Measurements from ENCODE around the gene LRRC70. TPM values are rescaled to one million over a fixed set of nuclear protein-coding genes. Genes with fewer than 3 reads are reported as not detected.

LRRC70 gene
- total RNA-seq, 1 donor from 2014 or later, result 0.79 TPM

DNA sequence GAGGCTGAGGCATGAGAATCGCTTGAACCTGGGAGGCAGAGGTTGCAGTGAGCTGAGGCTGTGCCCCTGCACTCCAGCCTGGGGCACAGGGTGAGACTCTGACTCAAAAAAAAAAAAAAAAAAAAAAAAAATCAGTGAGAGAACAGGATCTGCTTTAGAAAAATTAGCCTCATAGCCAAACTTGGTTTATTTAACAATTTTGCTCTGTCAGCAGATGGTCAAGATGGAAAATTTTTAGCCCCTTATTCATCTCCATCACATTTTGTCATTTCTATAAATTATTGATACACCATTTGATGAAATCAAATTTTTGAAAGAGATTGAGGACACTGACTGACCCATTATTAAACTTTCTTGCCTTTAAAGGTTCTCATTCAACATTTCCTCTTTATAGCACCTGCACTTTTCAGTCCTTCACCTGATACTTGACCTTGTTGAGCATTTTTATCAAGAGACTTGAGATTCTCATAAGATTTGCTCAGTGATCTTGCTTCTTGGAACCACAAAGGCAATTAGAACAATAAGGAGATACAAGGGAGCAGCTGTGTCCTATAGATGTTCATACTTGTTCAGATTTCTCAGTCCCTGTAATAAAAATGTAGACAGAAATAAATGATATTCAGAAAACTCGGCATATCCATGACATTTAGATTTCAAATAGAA, 38.1 kb downstream of the LRRC70 start:
- H3K27me3 Mint-ChIP-seq (ENCODE audit: insufficient read depth, low read depth), result no peaks in the 10 kb centered on the region
- DNase-seq (ENCODE audit: low spot score), result no peak
- Histone ChIP-seq H4K20me1 (ENCODE audit: low read depth) (no peaks in the 10 kb centered on the region), H3K9me3 (ENCODE audit: low read depth) (no peaks in the 10 kb centered on the region), H3K4me3 (no peak overlapping the region), H3K9ac (no peak overlapping the region), H3K79me2 (ENCODE audit: low read depth) (no peaks in the 10 kb centered on the region), H3K4me2 (no peak overlapping the region), H3F3A (ENCODE audit: low read depth) (peaks cover 9% of the 10 kb centered on the region), H3K36me3 (no peaks in the 10 kb centered on the region), H2AFZ (replicated peaks) (no peak overlapping the region), H3K27ac (no peak overlapping the region), H3K27me3 (no peaks in the 10 kb centered on the region), H3K4me1 (peaks cover 9% of the 10 kb centered on the region)
- TF ChIP-seq EZH2 (IDR thresholded peaks at IDR 0.05) (no peak), EZH2phosphoT487 (IDR thresholded peaks at IDR 0.05) (no peak)
- TF ChIP-seq, protein P1, sequence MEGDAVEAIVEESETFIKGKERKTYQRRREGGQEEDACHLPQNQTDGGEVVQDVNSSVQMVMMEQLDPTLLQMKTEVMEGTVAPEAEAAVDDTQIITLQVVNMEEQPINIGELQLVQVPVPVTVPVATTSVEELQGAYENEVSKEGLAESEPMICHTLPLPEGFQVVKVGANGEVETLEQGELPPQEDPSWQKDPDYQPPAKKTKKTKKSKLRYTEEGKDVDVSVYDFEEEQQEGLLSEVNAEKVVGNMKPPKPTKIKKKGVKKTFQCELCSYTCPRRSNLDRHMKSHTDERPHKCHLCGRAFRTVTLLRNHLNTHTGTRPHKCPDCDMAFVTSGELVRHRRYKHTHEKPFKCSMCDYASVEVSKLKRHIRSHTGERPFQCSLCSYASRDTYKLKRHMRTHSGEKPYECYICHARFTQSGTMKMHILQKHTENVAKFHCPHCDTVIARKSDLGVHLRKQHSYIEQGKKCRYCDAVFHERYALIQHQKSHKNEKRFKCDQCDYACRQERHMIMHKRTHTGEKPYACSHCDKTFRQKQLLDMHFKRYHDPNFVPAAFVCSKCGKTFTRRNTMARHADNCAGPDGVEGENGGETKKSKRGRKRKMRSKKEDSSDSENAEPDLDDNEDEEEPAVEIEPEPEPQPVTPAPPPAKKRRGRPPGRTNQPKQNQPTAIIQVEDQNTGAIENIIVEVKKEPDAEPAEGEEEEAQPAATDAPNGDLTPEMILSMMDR (IDR thresholded peaks at IDR 0.05), result no peak
- H3K9me3 Mint-ChIP-seq, result peaks cover 4% of the 10 kb centered on the region
- peaks cover 10% of the 10 kb centered on the region for H3K4me1 Mint-ChIP-seq
- no peak overlapping the region for H3K27ac Mint-ChIP-seq
- peaks cover 17% of the 10 kb centered on the region for H3K36me3 Mint-ChIP-seq
- H3K4me3 Mint-ChIP-seq, result no peak overlapping the region

DNA sequence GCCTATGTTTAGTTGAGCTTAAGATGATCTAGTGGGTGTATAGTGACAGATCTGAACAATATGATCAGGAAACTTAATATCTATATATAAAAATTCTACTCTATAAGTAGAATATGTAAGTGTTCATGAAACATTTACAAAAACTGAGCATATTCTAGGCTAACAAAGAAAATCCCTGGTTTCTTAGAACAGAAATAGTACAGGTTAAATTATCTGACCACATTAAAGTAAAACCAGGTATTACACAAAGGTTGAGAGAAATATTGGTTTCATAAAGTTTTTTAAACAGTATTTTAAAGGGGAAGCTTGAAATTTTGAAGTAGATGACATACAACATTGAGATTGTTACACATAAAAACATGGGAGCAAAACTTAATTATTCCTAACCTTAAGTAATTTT, 39.3 kb downstream of the LRRC70 start:
- Histone ChIP-seq H3K79me2 (ENCODE audit: low read depth) (no peaks in the 10 kb centered on the region), H2AFZ (replicated peaks) (no peak overlapping the region), H3K9ac (no peak overlapping the region), H3K4me2 (no peak overlapping the region), H3K4me3 (no peak overlapping the region), H3K27ac (no peak overlapping the region), H3K36me3 (no peaks in the 10 kb centered on the region), H3K9me3 (ENCODE audit: low read depth) (no peaks in the 10 kb centered on the region), H3K4me1 (peaks cover 11% of the 10 kb centered on the region), H3K27me3 (no peaks in the 10 kb centered on the region), H4K20me1 (ENCODE audit: low read depth) (no peaks in the 10 kb centered on the region), H3F3A (ENCODE audit: low read depth) (peaks cover 9% of the 10 kb centered on the region)
- H3K4me1 Mint-ChIP-seq, result peaks cover 10% of the 10 kb centered on the region
- peaks cover 15% of the 10 kb centered on the region for H3K36me3 Mint-ChIP-seq
- DNase-seq (ENCODE audit: low spot score), result no peak
- TF ChIP-seq EZH2 (IDR thresholded peaks at IDR 0.05) (no peak), EZH2phosphoT487 (IDR thresholded peaks at IDR 0.05) (no peak)
- TF ChIP-seq, protein P1 (IDR thresholded peaks at IDR 0.05), result no peak
- H3K27me3 Mint-ChIP-seq (ENCODE audit: insufficient read depth, low read depth), result no peaks in the 10 kb centered on the region
- peaks cover 4% of the 10 kb centered on the region for H3K9me3 Mint-ChIP-seq
- H3K27ac Mint-ChIP-seq, result no peak overlapping the region
- no peak overlapping the region for H3K4me3 Mint-ChIP-seq

DNA sequence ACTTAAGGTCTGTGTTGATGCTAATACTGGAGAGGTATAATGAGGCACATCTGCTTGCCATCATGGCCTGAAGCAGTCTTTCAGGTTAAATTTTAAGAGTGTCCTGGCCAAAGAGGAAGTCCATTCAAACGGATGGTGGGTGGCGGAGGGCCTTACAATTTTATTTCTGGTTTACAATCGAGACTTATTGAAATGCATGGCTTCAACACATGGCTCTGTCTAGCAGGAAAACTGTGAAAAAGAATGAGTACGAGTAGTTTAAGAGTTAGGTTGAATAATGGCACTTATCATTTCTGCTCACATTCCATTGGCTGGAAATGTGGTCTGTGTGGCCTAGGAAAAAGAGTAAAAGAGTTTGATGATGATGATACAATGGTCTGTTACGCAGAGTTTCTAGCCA, 42.1 kb downstream of the LRRC70 start:
- H3K4me2 ChIP-seq, result peak overlapping the region; percentile 17
- H3K36me3 ChIP-seq, result no peaks in the 10 kb centered on the region
- Mint-ChIP-seq H3K36me3 (peaks cover 5% of the 10 kb centered on the region), H3K27me3 (ENCODE audit: insufficient read depth, low read depth) (peaks cover 3% of the 10 kb centered on the region), H3K27ac (no peak overlapping the region), H3K4me3 (no peak overlapping the region), H3K4me1 (peaks cover 10% of the 10 kb centered on the region), H3K9me3 (no peaks in the 10 kb centered on the region)
- H3K9me3 ChIP-seq (ENCODE audit: low read depth), result no peaks in the 10 kb centered on the region
- H2AFZ ChIP-seq (replicated peaks), result no peak overlapping the region
- H3K9ac ChIP-seq, result no peak overlapping the region
- H3K4me1 ChIP-seq, result peaks cover 11% of the 10 kb centered on the region
- H3K27me3 ChIP-seq, result no peaks in the 10 kb centered on the region
- no peak for TF ChIP-seq EZH2phosphoT487 (IDR thresholded peaks at IDR 0.05)
- TF ChIP-seq EZH2 (IDR thresholded peaks at IDR 0.05), result no peak
- TF ChIP-seq, protein P1 (IDR thresholded peaks at IDR 0.05), result no peak
- H4K20me1 ChIP-seq (ENCODE audit: low read depth), result no peaks in the 10 kb centered on the region
- DNase-seq (ENCODE audit: low spot score), result no peak
- no peak overlapping the region for H3K27ac ChIP-seq
- no peak overlapping the region for H3K4me3 ChIP-seq
- H3K79me2 ChIP-seq (ENCODE audit: low read depth), result no peaks in the 10 kb centered on the region
- H3F3A ChIP-seq (ENCODE audit: low read depth), result peaks cover 9% of the 10 kb centered on the region

Measured in neural progenitor cell (in vitro differentiated cells).